ENCODE results near the gene FILIP1L. TPM values are rescaled to one million over a fixed set of nuclear protein-coding genes. Genes with fewer than 3 reads are reported as not detected.

The FILIP1L gene
- total and polyA plus RNA-seq, 2 of the 4 experiments (the other 2 are of a cell fraction): 11.5 to 19.9 TPM

DNA sequence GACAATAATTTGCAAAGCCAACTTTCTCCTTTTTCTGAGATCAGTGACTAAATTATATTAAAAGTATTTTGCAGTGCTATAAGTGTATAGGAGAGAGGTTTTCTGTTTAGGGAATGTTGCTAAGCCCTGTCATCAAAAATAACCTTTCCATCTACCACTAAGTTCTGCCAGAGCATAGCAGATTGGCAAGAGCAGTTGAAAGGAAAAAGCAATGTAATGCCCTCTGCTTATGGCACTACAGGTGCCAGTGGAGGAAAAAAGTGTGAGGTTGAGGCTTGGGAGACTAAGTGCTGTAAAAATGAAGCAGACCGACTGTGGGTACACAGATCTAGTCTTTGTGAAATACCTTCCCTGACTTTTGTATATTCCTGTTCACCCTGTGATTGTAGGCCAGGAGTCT, 11.5 kb downstream of the FILIP1L start:
- Histone ChIP-seq H3K4me2 (ENCODE audit: low read depth, low read length) (no peak overlapping the region), H2BK20ac (ENCODE audit: low read depth, low read length) (peak overlapping the region; percentile 72), H4K91ac (ENCODE audit: insufficient read depth, low read depth, low read length) (peak overlapping the region; percentile 41), H3K27me3 (ENCODE audit: control insufficient read depth, insufficient read depth, low read length) (no peaks in the 10 kb centered on the region), H3K9me3 (ENCODE audit: control insufficient read depth, insufficient read depth, low read length) (no peaks in the 10 kb centered on the region), H3K18ac (ENCODE audit: low read depth, low read length) (peak overlapping the region; percentile 67), H4K20me1 (ENCODE audit: insufficient read depth, low read length) (peaks cover 3% of the 10 kb centered on the region; the same call in 1 of the 2 replicates), H4K5ac (ENCODE audit: low read depth, low read length) (peak overlapping the region; percentile 42; the same call in 1 of the 2 replicates), H3K56ac (ENCODE audit: extremely low read depth, insufficient read depth, low read length) (no peak overlapping the region), H3K27ac (ENCODE audit: insufficient read depth, low read length) (no peak overlapping the region; the same call in 1 of the 2 replicates), H3K23ac (ENCODE audit: low read depth, low read length) (0 out of 2 replicates have a peak overlapping the region, but pooled peaks have one; percentile 10), H2AK9ac (replicated peaks; ENCODE audit: low read depth, low read length, poor library complexity) (no peak overlapping the region), H3K9me1 (ENCODE audit: insufficient read depth, low read length) (peaks cover 13% of the 10 kb centered on the region), H4K8ac (ENCODE audit: low read depth in 2 of 2, low read length in 2 of 2) (peak overlapping the region in 1 of 2 experiments; percentile 47; a peak in 1 of 4 replicates), H3K4ac (ENCODE audit: low read depth, low read length) (peak overlapping the region; percentile 61; the same call in 1 of the 2 replicates), H3K79me1 (ENCODE audit: low read depth in 1 of 2, low read length in 2 of 2) (no peaks in the 10 kb centered on the region), H2AK5ac (ENCODE audit: low read depth, low read length) (no peak overlapping the region; the same call in 1 of the 2 replicates), H2AFZ (replicated peaks; ENCODE audit: low read length, poor library complexity) (no peak overlapping the region), H2BK5ac (ENCODE audit: low read depth, low read length, poor library complexity, severe bottlenecking) (no peak overlapping the region), H3K4me1 (ENCODE audit: control insufficient read depth, insufficient read depth, low read length) (peaks cover 31% of the 10 kb centered on the region), H2BK120ac (ENCODE audit: low read depth, low read length) (peak overlapping the region; percentile 82), H3K36me3 (ENCODE audit: control insufficient read depth, insufficient read depth, low read length) (no peaks in the 10 kb centered on the region), H2BK15ac (ENCODE audit: low read depth, low read length) (peak overlapping the region; percentile 55; the same call in 2 of the 3 replicates), H3K4me3 (ENCODE audit: insufficient read depth, low read depth, low read length) (no peak overlapping the region), H3K14ac (replicated peaks; ENCODE audit: low read depth, low read length) (no peak overlapping the region; the same call in 1 of the 2 replicates), H3K9ac (ENCODE audit: low read depth, low read length) (no peak overlapping the region)
- TF ChIP-seq RFX5 (IDR thresholded peaks at IDR 0.05; ENCODE audit: low read depth, low read length) (no peak), BHLHE40 (IDR thresholded peaks at IDR 0.05; ENCODE audit: low read depth, low read length) (no peak), CEBPB (IDR thresholded peaks at IDR 0.05; ENCODE audit: low read depth, low read length) (no peak), FOS (IDR thresholded peaks at IDR 0.05; ENCODE audit: low read depth, low read length) (no peak), POLR2A (IDR thresholded peaks at IDR 0.05; ENCODE audit: low read depth, low read length) (no peak), RAD21 (IDR thresholded peaks at IDR 0.05; ENCODE audit: low read length) (no peak), MAFK (IDR thresholded peaks at IDR 0.05; ENCODE audit: low read depth, low read length) (no peak), CTCF (conservative IDR thresholded peaks at IDR 0.05; ENCODE audit: low read depth, low read length) (no peak), CHD1 (IDR thresholded peaks at IDR 0.05; ENCODE audit: low read depth, low read length) (no peak), RCOR1 (IDR thresholded peaks at IDR 0.05; ENCODE audit: insufficient replicate concordance, low read length) (no peak), SMC3 (IDR thresholded peaks at IDR 0.05; ENCODE audit: low read depth, low read length) (no peak), MAZ (IDR thresholded peaks at IDR 0.05; ENCODE audit: borderline replicate concordance, low read depth, low read length) (no peak), NFE2L2 (IDR thresholded peaks at IDR 0.05; ENCODE audit: low read depth, low read length) (no peak), MXI1 (IDR thresholded peaks at IDR 0.05; ENCODE audit: borderline replicate concordance, low read depth, low read length) (no peak)
- TF ChIP-seq, protein P1, sequence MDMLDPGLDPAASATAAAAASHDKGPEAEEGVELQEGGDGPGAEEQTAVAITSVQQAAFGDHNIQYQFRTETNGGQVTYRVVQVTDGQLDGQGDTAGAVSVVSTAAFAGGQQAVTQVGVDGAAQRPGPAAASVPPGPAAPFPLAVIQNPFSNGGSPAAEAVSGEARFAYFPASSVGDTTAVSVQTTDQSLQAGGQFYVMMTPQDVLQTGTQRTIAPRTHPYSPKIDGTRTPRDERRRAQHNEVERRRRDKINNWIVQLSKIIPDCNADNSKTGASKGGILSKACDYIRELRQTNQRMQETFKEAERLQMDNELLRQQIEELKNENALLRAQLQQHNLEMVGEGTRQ (IDR thresholded peaks at IDR 0.05; ENCODE audit: low read depth, low read length): no peak
- TF ChIP-seq, protein P2, sequence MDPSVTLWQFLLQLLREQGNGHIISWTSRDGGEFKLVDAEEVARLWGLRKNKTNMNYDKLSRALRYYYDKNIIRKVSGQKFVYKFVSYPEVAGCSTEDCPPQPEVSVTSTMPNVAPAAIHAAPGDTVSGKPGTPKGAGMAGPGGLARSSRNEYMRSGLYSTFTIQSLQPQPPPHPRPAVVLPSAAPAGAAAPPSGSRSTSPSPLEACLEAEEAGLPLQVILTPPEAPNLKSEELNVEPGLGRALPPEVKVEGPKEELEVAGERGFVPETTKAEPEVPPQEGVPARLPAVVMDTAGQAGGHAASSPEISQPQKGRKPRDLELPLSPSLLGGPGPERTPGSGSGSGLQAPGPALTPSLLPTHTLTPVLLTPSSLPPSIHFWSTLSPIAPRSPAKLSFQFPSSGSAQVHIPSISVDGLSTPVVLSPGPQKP (IDR thresholded peaks at IDR 0.05; ENCODE audit: borderline replicate concordance, low read depth, low read length): no peak
- no TSS peak for BruUV-seq (replicated peaks)
- in situ Hi-C loops (cut with MboI; ENCODE audit: low sequenced_read_pairs): no loop called here
- ATAC-seq (ENCODE audit: low read depth) (no peak), DNase-seq (no peak)
- no CpG with 5 or more reads among the region's 1 CpG for WGBS, 2 experiments (ENCODE audit: extremely low coverage in 2 of 2, insufficient read length in 1 of 2)
- intact Hi-C loops (cut with micrococcal nuclease): no loop called here
- CTCF ChIA-PET: interaction anchor here (1.3 kb wide), 1 partner anchor 13 kb away, joined by 4 read pairs; no protein-coding TSS in a partner anchor
- POLR2A ChIA-PET (ENCODE audit: unreplicated experiment): no interaction called here
- dilution Hi-C loops (cut with HindIII; ENCODE audit: low sequenced_read_pairs, unreplicated experiment): no loop called here

Measured in IMR-90 (cell line).